Osteoblast (primary cell): ENCODE measurements around the gene EMC9. TPM values are rescaled to one million over a fixed set of nuclear protein-coding genes. Genes with fewer than 3 reads are reported as not detected.

Source experiments
- DNase-seq: peaks from one replicate; pipeline ENCODE4 v3.0.0; 2011; ENCODE audit warnings: low spot score, mixed read lengths; ENCODE audit not compliant: insufficient read length; ENCODE audit errors: missing footprints
- H2AFZ ChIP-seq: 2 replicates; pipeline ENCODE4 v1.6.0; 2011; ENCODE audit warnings: mild to moderate bottlenecking, low read length
- H3K27ac ChIP-seq: 2 replicates; pipeline ENCODE4 v1.5.1; 2011; ENCODE audit warnings: mild to moderate bottlenecking, low read depth, low read length, moderate library complexity
- H3K27me3 ChIP-seq: 2 replicates; pipeline ENCODE4 v1.6.0; 2012; ENCODE audit warnings: mild to moderate bottlenecking, control low read depth, inconsistent platforms, low read length, moderate library complexity; ENCODE audit not compliant: insufficient read depth
- H3K36me3 ChIP-seq: 2 replicates; pipeline ENCODE4 v1.5.1; 2011; ENCODE audit warnings: mild to moderate bottlenecking, low read length, control low read depth, moderate library complexity; ENCODE audit not compliant: insufficient read depth
- H3K4me1 ChIP-seq: 2 replicates; pipeline ENCODE4 v1.5.1; 2011; ENCODE audit warnings: mild to moderate bottlenecking, low read length, control low read depth, moderate library complexity; ENCODE audit not compliant: insufficient read depth
- H3K4me2 ChIP-seq: 2 replicates; pipeline ENCODE4 v1.6.0; 2011; ENCODE audit warnings: mild to moderate bottlenecking, low read length; ENCODE audit not compliant: insufficient read depth
- H3K4me3 ChIP-seq: fragments of 200-600 bp; sonication (generic); 3 replicates; pipeline ENCODE4 v1.5.1; 2012; ENCODE audit warnings: mild to moderate bottlenecking, low read length, inconsistent platforms; ENCODE audit not compliant: insufficient read depth
- H3K79me2 ChIP-seq: 2 replicates; pipeline ENCODE4 v1.6.0; 2012; ENCODE audit warnings: mild to moderate bottlenecking, low read length, control low read depth, inconsistent platforms; ENCODE audit not compliant: insufficient read depth
- H3K9me3 ChIP-seq: 2 replicates; pipeline ENCODE4 v1.5.1; 2011; ENCODE audit warnings: low read depth, low read length, control low read depth
- H4K20me1 ChIP-seq: 2 replicates; pipeline ENCODE4 v1.6.0; 2012; ENCODE audit warnings: mild to moderate bottlenecking, low read length, control low read depth; ENCODE audit not compliant: insufficient read depth
- CTCF ChIP-seq: IDR thresholded peaks from 2 replicates; pipeline ENCODE4 v1.5.1; 2011; ENCODE audit warnings: mild to moderate bottlenecking, low read depth, low read length, moderate library complexity; ENCODE audit errors: extremely low read depth
- total RNA-seq: library from RNA; depleted of rRNA; stranded (reverse); fragments of >200 nt; gene quantifications from 2 replicates; pipeline ENCODE4 v1.2.3, GENCODE V29; 2012

Gene EMC9
- total RNA-seq, 1 donor = 6.9 TPM

- no peaks in the 10 kb centered on the region for H4K20me1 ChIP-seq
These were observed 31.5 kb upstream of the EMC9 start for GRCh38 chr14:24172871-24173281.

DNA sequence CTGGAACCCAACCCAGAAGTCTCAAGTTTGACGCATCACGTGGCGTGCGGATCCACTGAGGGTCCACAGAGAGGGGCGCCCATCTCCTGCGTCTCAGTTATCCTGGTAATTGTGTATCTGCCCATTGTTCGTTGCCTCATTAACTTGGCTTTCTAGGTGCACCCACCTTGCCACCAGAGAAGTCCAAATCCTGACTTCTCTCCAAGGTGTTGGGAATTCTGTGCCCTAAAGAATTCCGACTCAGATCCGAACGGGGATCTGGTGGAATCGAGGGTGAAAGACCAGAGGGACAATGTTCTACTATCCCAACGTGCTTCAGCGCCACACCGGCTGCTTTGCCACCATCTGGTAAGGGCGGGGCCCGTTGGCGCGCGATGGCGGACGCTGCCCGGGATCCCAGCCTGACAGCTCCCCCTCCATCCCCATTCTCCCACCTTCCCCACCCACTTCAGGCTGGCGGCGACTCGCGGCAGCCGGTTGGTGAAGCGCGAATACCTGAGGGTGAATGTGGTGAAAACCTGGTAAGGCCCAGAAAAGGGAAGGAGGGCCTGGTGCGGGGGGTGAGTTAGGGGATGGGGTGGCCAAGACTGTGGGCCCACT, 31.0 kb upstream of the EMC9 start:
- no peaks in the 10 kb centered on the region for H3K27me3 ChIP-seq
- no peak overlapping the region for H3K27ac ChIP-seq
- H3K4me3 ChIP-seq = no peak overlapping the region
- no peak overlapping the region for H3K4me2 ChIP-seq
- H2AFZ ChIP-seq = no peak overlapping the region
- H3K36me3 ChIP-seq = peaks cover 27% of the 10 kb centered on the region
- no peaks in the 10 kb centered on the region for H4K20me1 ChIP-seq
- no peaks in the 10 kb centered on the region for H3K79me2 ChIP-seq
- no peaks in the 10 kb centered on the region for H3K4me1 ChIP-seq
- DNase-seq = no peak
- no peaks in the 10 kb centered on the region for H3K9me3 ChIP-seq
- TF ChIP-seq CTCF = no peak

More at GRCh38 chr14:24172871-24173281, 31.5 kb upstream of the EMC9 start:
- Histone ChIP-seq H3K4me1 (no peaks in the 10 kb centered on the region), H3K36me3 (peaks cover 23% of the 10 kb centered on the region), H3K9me3 (no peaks in the 10 kb centered on the region), H3K4me2 (no peak overlapping the region), H3K79me2 (no peaks in the 10 kb centered on the region), H3K4me3 (no peak overlapping the region), H3K27me3 (no peaks in the 10 kb centered on the region), H2AFZ (no peak overlapping the region), H3K27ac (no peak overlapping the region)
- no peak for TF ChIP-seq CTCF
- DNase-seq = no peak

DNA sequence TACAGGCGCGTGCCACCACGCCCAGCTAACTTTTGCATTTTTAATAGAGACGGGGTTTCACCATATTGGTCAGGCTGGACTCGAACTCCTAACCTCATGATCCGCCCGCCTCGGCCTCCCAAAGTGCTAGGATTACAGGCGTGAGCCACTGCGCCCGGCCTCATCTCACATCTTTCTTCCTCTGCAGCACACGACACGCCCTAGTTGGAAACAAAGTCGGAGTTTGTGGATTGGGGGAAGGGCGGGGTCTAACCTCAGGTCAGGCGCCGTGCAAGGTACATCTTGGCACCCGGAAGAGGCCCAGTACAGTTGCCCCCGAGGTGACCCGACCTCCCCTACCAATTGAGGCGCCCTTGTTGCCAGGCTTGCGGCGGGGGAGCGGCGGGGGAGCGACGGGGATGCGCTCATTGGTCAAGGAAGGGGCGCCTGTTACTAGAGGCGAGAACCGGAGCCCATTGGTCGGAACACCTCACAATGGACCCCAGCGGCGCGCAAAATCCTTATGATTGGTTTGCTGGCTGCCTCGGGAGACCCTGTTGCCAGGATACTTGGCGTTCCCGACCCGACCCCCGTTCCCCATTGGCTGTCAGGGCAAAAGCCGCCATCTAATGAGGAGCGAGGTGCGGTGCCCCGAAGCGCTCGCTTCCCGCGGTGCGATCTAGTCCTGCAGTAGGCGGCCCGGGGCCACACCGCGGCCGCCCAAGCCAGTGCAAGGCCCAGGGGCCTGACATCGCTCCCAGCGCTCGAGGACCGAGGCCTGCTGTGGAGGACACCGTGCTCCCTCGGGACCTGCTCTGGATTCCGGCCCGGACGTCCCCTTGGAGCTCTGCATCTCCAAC, 30.2 kb upstream of the EMC9 start, which contains the start of gene REC8:
REC8 (plus strand) TSS at position 659 of the 839 bp plus-strand sequence. CDS start 473 bp downstream, outside the sequence.
- Histone ChIP-seq H4K20me1 (no peaks in the 10 kb centered on the region), H3K27me3 (no peaks in the 10 kb centered on the region), H2AFZ (no peak within 1 kb of the TSS), H3K9me3 (no peaks in the 10 kb centered on the region), H3K79me2 (no peaks in the 10 kb centered on the region), H3K27ac (no peak within 1 kb of the TSS), H3K4me2 (no peak within 1 kb of the TSS), H3K36me3 (peaks cover 25% of the 10 kb centered on the region), H3K4me1 (no peaks in the 10 kb centered on the region), H3K4me3 (no peak within 1 kb of the TSS)
- DNase-seq = no peak
- no peak for TF ChIP-seq CTCF

DNA sequence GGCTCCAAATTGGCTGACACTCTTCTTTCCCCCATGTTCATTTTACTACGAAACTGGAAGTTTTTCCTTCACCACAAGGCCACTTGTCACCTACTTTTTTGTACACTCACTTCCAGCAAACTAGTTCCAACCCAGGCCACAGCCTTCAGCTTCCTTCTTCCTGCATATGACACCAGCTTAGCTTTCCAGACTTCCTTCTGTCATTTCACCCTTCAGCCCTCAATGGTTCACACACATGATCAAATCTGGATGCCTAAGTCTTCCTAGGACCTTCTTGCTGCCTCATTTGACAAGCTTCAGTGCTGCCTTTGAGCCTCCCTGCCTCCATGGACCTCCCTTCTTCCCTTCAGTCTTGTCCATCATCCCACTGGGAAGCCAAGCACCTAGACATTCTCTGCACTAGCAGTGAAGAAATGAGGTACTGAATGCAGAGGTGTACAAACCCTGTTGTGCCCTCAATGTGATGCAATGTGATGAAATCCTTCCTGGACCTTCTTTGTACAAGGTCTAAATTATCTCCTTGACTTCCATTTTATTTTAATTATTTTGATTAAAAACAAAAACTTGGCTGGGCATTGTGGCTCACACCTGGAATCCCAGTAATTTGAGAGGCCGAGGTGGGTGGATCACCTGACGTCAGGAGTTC, 26.2 kb upstream of the EMC9 start:
- H3K4me3 ChIP-seq = no peak overlapping the region
- H2AFZ ChIP-seq = no peak overlapping the region
- peaks cover 63% of the 10 kb centered on the region for H3K36me3 ChIP-seq

More for the DNA sequence above, 26.2 kb upstream of the EMC9 start:
- Histone ChIP-seq H3K27me3 (no peaks in the 10 kb centered on the region), H3K9me3 (no peaks in the 10 kb centered on the region), H3K79me2 (peaks cover 9% of the 10 kb centered on the region), H3K4me2 (no peak overlapping the region), H4K20me1 (peaks cover 3% of the 10 kb centered on the region), H3K4me1 (no peaks in the 10 kb centered on the region), H3K27ac (no peak overlapping the region)
- DNase-seq = no peak
- TF ChIP-seq CTCF = no peak
